Measurements from ENCODE around the gene LSMEM2.

DNA sequence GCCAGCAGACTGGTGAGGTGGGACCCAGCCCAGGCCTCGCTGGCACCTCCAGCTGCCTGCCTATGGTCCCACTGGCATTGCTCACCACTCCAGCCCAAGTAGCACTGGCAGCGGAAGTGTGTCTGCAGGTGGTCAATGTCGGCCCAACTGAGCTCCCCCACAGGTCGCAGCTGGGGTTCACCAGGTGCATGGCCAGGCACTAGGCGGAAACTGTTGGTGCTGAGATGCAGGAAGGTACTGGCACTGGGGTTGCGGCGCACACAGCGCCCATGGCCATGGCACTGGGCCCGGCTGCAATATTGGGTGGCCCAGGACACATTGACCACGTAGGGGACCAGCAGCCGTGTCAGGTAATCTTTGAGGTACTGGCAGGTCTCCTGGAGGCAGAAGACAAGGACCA lies 39.3 kb downstream of the LSMEM2 start:
- TF ChIP-seq, protein P1, sequence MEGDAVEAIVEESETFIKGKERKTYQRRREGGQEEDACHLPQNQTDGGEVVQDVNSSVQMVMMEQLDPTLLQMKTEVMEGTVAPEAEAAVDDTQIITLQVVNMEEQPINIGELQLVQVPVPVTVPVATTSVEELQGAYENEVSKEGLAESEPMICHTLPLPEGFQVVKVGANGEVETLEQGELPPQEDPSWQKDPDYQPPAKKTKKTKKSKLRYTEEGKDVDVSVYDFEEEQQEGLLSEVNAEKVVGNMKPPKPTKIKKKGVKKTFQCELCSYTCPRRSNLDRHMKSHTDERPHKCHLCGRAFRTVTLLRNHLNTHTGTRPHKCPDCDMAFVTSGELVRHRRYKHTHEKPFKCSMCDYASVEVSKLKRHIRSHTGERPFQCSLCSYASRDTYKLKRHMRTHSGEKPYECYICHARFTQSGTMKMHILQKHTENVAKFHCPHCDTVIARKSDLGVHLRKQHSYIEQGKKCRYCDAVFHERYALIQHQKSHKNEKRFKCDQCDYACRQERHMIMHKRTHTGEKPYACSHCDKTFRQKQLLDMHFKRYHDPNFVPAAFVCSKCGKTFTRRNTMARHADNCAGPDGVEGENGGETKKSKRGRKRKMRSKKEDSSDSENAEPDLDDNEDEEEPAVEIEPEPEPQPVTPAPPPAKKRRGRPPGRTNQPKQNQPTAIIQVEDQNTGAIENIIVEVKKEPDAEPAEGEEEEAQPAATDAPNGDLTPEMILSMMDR (IDR thresholded peaks at IDR 0.05): no peak
- TF ChIP-seq POLR2AphosphoS5 (IDR thresholded peaks at IDR 0.05) (no peak), POLR2A (IDR thresholded peaks at IDR 0.05) (no peak)
